Skeletal muscle satellite cell (primary cell): ENCODE data around the gene MYADM.

Source experiments
- H3K27me3 ChIP-seq: 2 replicates; pipeline ENCODE4 v1.7.0; 2013; ENCODE audit warnings: low read length; ENCODE audit not compliant: control insufficient read depth, insufficient read depth
- H3K36me3 ChIP-seq: 2 replicates; pipeline ENCODE4 v1.7.0; 2013; ENCODE audit warnings: mild to moderate bottlenecking, control low read depth, low read length; ENCODE audit not compliant: insufficient read depth
- H3K4me1 ChIP-seq: 2 replicates; pipeline ENCODE4 v1.7.0; 2013; ENCODE audit warnings: low read length; ENCODE audit not compliant: control insufficient read depth, insufficient read depth
- H3K4me2 ChIP-seq: 2 replicates; pipeline ENCODE4 v1.7.0; 2013; ENCODE audit warnings: mild to moderate bottlenecking, low read length
- H3K4me3 ChIP-seq: 2 replicates; pipeline ENCODE4 v1.7.0; 2013; ENCODE audit warnings: low read length
- H3K9ac ChIP-seq: 2 replicates; pipeline ENCODE4 v1.7.0; 2013; ENCODE audit warnings: mild to moderate bottlenecking, low read depth, low read length, moderate library complexity
- H3K9me3 ChIP-seq: replicated peaks from 2 replicates; pipeline ENCODE4 v1.7.0; 2013; ENCODE audit warnings: mild to moderate bottlenecking, control low read depth, low read length

The MYADM gene

GRCh38 chr19:53907690-53908089 is 40.0 kb downstream of the MYADM start:
- H3K9ac ChIP-seq, result no peak overlapping the region
- peak overlapping the region; percentile 57 for H3K4me2 ChIP-seq
- H3K4me1 ChIP-seq, result peaks cover 5% of the 10 kb centered on the region
- H3K9me3 ChIP-seq, result no peaks in the 10 kb centered on the region
- no peaks in the 10 kb centered on the region for H3K36me3 ChIP-seq
- no peak overlapping the region for H3K4me3 ChIP-seq
- peaks cover 66% of the 10 kb centered on the region for H3K27me3 ChIP-seq

DNA sequence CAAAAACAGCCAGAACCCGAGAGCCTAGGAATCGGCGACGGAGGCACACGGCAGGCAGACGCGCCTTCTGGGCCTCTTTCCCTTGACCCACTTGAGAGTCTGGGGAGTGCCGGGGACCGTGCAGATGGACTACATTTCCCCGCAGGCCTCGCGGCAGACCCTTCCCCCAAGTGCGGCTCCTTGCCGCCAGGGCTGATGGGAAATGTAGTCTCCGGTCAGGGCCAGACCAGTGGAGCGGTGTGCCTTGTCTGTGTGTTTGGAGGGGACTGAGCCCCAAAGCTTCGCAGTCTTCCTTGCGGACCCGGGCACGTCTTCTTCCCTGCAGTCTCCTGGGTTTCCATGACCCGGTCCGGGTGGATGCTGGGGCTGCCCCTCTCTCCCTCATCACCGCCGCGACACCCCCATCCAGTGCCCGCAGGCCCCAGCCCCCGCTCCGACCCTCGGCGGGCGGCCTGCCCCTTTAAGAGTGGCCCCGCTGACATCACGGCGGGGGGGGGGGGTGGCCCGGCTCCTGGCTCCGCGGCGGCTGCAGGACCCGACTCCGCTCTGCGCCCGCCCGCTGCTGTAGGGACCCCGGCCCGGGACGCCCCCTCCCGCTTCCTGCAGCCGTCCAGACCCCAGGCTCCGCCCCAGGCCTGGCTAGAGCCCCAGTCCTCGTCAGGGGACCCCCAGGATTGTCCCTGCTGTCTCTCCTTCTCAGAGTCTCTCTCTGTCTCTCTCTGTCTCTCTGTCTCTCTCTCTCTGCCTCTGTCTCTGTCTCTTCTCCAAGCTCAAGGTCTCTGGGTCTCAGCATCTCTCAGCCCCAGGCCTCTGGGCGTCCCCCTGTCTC is 40.6 kb downstream of the MYADM start:
- Histone ChIP-seq H3K9me3 (no peaks in the 10 kb centered on the region), H3K9ac (no peak overlapping the region), H3K36me3 (no peaks in the 10 kb centered on the region), H3K4me2 (peak overlapping the region; percentile 57), H3K27me3 (peaks cover 66% of the 10 kb centered on the region), H3K4me3 (no peak overlapping the region), H3K4me1 (peaks cover 5% of the 10 kb centered on the region)

DNA sequence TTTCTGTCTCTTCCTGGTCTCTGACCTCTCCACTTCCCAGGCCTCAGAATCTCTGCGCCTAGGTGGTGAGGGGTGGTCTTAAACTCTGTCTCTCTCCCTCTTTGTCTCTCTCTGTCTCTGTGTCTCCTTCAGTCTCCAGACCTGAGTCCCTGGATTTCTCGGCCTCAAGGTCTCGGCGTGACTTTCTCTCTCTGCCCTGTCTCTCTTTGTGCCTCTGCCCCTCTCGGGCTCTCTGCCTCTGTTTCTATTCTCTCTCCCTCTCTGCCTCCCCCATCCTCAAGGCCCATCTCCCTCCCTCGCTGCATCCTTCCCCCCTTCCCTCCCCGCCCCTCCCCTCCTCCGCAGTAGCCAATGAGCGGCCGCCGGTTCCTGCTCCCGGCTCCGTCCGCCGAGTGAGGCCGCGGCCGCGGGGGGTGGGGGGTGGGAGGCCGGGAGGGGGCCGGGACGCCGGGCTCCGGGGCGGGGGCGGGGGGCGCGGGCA is 41.3 kb downstream of the MYADM start, which contains the start of gene CACNG7:
Gene CACNG7, plus strand, starts transcription at position 344 of the 481 bp plus-strand sequence. CDS start 3,554 bp downstream, outside the sequence.
- Histone ChIP-seq H3K4me1 (peaks cover 5% of the 10 kb centered on the region), H3K36me3 (no peaks in the 10 kb centered on the region), H3K9ac (no peak within 1 kb of the TSS), H3K9me3 (no peaks in the 10 kb centered on the region), H3K4me3 (no peak within 1 kb of the TSS), H3K27me3 (peaks cover 65% of the 10 kb centered on the region), H3K4me2 (peak within 1 kb of the TSS; percentile 57)

DNA sequence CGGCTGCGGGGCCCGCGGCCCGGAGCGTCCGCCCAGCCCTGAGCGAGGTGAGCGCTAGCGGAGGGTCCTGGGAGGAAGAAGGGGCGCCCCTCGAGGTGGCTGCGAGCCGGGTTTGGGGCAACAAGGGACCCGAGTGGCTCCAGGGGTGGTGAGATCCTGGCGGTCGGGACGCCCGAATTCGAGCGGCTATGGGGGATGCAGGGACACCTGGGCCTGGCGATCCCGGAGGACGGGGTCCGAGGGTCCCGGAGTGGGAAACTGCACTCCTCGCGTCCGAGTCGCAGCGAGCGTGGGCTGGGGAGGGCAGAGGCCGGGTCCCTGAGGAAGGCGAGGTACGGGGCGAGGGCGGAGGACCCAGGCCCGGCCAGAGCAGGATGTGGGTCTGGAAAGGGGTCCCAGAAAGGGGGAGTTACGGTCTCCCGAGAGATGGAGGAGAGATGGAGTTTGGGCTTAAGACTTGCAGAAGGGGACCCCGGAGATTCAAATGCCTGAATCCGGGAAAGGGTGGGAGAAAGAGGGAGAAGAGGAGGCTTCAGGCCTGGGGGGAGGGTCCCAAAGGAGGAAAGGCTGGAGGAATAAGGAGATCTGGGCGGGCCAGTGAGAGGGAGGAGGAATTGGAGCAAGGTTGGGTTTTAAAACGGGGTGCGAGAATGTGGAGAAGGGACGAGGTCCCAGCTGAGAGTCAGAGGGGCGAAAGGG is 41.9 kb downstream of the MYADM start:
- Histone ChIP-seq H3K4me2 (peak overlapping the region; percentile 9), H3K27me3 (peaks cover 59% of the 10 kb centered on the region), H3K9ac (no peak overlapping the region), H3K4me3 (no peak overlapping the region), H3K4me1 (peaks cover 5% of the 10 kb centered on the region), H3K9me3 (no peaks in the 10 kb centered on the region), H3K36me3 (no peaks in the 10 kb centered on the region)

- Histone ChIP-seq H3K36me3 (no peaks in the 10 kb centered on the region), H3K27me3 (peaks cover 53% of the 10 kb centered on the region), H3K9me3 (no peaks in the 10 kb centered on the region), H3K4me2 (no peak overlapping the region), H3K9ac (no peak overlapping the region), H3K4me3 (no peak overlapping the region), H3K4me1 (peaks cover 5% of the 10 kb centered on the region)
Measured at GRCh38 chr19:53910170-53910518, 42.5 kb downstream of the MYADM start.

DNA sequence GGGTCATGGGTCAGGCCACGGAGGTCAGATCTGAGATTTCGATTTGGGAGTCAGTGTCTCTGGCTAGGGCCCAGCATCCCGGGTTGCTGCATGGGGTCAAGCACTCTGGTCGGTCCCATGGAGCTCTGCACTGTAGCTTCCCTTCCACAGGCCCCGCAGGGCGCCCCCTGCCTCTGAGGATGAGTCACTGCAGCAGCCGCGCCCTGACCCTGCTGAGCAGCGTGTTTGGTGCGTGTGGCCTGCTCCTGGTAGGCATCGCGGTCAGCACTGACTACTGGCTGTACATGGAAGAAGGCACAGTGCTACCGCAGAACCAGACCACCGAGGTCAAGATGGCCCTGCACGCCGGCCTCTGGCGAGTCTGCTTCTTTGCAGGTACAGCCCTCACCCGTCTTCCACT is 45.0 kb downstream of the MYADM start:
- no peaks in the 10 kb centered on the region for H3K36me3 ChIP-seq
- H3K27me3 ChIP-seq, result peaks cover 34% of the 10 kb centered on the region
- H3K9ac ChIP-seq, result no peak overlapping the region
- no peaks in the 10 kb centered on the region for H3K4me1 ChIP-seq
- no peak overlapping the region for H3K4me2 ChIP-seq
- no peak overlapping the region for H3K4me3 ChIP-seq
- H3K9me3 ChIP-seq, result no peaks in the 10 kb centered on the region

DNA sequence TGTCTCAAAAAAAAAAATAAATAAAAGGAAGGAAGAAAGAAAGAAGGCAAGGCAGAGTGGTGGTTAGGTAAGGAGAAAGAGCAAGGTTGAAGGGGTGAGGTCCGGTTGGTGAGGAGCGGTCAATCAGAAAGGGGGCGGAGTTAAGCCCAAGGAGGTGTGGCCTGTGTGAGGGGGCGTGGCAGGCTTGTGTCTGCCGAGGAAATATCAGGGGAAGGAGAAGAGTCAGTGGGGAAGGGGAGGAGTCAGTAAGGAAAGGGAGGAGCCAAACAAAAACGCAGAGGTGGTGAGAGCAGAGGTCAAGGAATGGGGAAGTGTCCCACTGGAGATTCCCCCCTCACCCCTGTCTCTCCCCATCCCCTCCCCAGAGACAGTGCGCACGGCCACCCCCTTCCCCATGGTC is 47.3 kb downstream of the MYADM start:
- no peaks in the 10 kb centered on the region for H3K9me3 ChIP-seq
- no peaks in the 10 kb centered on the region for H3K4me1 ChIP-seq
- no peak overlapping the region for H3K9ac ChIP-seq
- no peak overlapping the region for H3K4me2 ChIP-seq
- H3K27me3 ChIP-seq, result peaks cover 13% of the 10 kb centered on the region
- H3K4me3 ChIP-seq, result no peak overlapping the region
- H3K36me3 ChIP-seq, result no peaks in the 10 kb centered on the region

GRCh38 chr19:53916004-53916403 is 48.3 kb downstream of the MYADM start:
- H3K4me3 ChIP-seq, result no peak overlapping the region
- H3K36me3 ChIP-seq, result no peaks in the 10 kb centered on the region
- no peak overlapping the region for H3K9ac ChIP-seq
- no peaks in the 10 kb centered on the region for H3K4me1 ChIP-seq
- H3K4me2 ChIP-seq, result no peak overlapping the region
- no peaks in the 10 kb centered on the region for H3K9me3 ChIP-seq
- H3K27me3 ChIP-seq, result peaks cover 6% of the 10 kb centered on the region

- Histone ChIP-seq H3K4me2 (no peak overlapping the region), H3K4me1 (no peaks in the 10 kb centered on the region), H3K4me3 (no peak overlapping the region), H3K27me3 (no peaks in the 10 kb centered on the region), H3K36me3 (no peaks in the 10 kb centered on the region), H3K9ac (no peak overlapping the region), H3K9me3 (no peaks in the 10 kb centered on the region)
Measured at GRCh38 chr19:53917356-53917755, 49.7 kb downstream of the MYADM start.
